DMS79 treated with DMSO at 0.1 percent for 48 hours (cell line): Measurements from ENCODE around the gene SLAMF8.

Experiments used
- DNase-seq: peaks from one replicate; lab custom pipeline; 2025; lab: John Stamatoyannopoulos, UW

The SLAMF8 gene

GRCh38 chr1:159872891-159873290 is 46.2 kb downstream of the SLAMF8 start:
- DNase-seq = no peak

GRCh38 chr1:159873530-159874143 is 47.0 kb downstream of the SLAMF8 start:
- DNase-seq = no peak

- peak; percentile 64 for DNase-seq
These were observed 51.2 kb downstream of the SLAMF8 start for GRCh38 chr1:159877695-159878444.

- no peak for DNase-seq
These were observed 52.5 kb downstream of the SLAMF8 start for GRCh38 chr1:159879136-159879535.

- no peak for DNase-seq
These were observed 53.3 kb downstream of the SLAMF8 start for GRCh38 chr1:159879977-159880376.

GRCh38 chr1:159880430-159880829 is 53.8 kb downstream of the SLAMF8 start:
- peak; percentile 42 for DNase-seq

GRCh38 chr1:159881622-159882526 is 55.2 kb downstream of the SLAMF8 start:
- DNase-seq = peak; percentile 89

GRCh38 chr1:159882527-159882862 is 55.8 kb downstream of the SLAMF8 start:
- DNase-seq = no peak

- no peak for DNase-seq
These were observed 56.5 kb downstream of the SLAMF8 start for GRCh38 chr1:159883134-159883533.

- no peak for DNase-seq
These were observed 57.6 kb downstream of the SLAMF8 start for GRCh38 chr1:159884296-159884695.
